Measurements from ENCODE around the gene JOSD2. TPM values are rescaled to one million over a fixed set of nuclear protein-coding genes. Genes with fewer than 3 reads are reported as not detected.
A peak's percentile ranks its signal among the peaks of the same experiment; 100 is the strongest.

Gene JOSD2
- polyA plus RNA-seq, 3 donors from 2014 or later = 21.4 to 28.2 (median 26.1) TPM

DNA sequence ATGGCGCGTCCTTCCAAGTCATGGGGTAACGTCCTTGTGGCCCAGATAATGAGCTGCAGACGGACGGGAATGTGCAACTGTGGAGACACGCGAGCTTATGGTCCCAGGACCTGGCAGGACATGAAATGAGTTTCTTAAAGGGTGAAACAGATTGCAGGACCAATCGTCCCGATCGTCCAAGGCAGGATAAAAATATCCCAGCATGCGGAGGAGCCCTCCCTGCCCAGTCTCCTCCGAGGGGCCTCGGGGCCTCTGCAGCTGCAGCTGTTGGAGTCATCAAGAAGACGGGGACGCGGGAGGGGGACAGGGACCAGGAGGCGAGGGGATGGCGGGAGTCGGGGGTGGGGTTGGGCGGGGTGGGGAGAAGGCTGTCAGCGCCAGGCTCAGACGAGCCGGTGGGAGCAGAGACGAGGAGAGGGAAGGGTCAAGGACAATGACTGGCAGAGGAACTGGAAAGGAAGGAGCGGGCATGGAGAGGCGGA, 20.0 kb downstream of the JOSD2 start:
- Mint-ChIP-seq H3K4me3 (no peak overlapping the region), H3K27me3 (ENCODE audit: low read depth in 3 of 3) (peaks cover 3 to 10% (median 6%) of the 10 kb centered on the region in 3 donors), H3K27ac (no peak overlapping the region), H3K4me1 (peaks cover 13 to 14% of the 10 kb centered on the region in 2 donors), H3K9me3 (peaks cover 0 to 1% (median 0%) of the 10 kb centered on the region in 6 donors), H3K36me3 (peaks cover under 1 to 8% (median 5%) of the 10 kb centered on the region in 3 donors)
- no peak for DNase-seq

DNA sequence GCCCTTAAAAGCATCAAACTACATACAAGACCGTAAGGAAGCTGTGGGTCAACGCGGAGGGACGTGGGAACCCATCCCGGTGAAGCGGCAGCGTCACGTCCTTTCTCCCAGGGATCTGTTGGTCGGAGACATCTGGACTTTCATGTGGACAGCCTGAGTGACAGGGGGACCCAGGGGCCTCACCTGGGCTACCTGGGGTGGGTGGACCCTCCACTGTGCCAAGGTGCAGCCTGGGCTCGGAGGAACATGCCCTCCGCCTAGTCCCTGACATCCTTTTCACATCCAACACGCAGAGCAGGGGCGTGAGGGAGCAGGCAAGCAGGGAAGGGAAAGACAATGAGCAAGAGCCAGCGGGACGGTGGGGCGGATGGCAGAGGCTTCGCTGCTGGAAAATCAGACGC, 20.6 kb downstream of the JOSD2 start:
- DNase-seq = no peak
- H3K4me3 Mint-ChIP-seq = no peak overlapping the region
- H3K27ac Mint-ChIP-seq = no peak overlapping the region
- H3K36me3 Mint-ChIP-seq = peaks cover 0 to 8% (median 5%) of the 10 kb centered on the region in 3 donors
- peaks cover 0 to 1% (median 0%) of the 10 kb centered on the region in 6 donors for H3K9me3 Mint-ChIP-seq
- peaks cover 3 to 10% (median 6%) of the 10 kb centered on the region in 3 donors for H3K27me3 Mint-ChIP-seq (ENCODE audit: low read depth in 3 of 3)
- peaks cover 13 to 14% of the 10 kb centered on the region in 2 donors for H3K4me1 Mint-ChIP-seq

DNA sequence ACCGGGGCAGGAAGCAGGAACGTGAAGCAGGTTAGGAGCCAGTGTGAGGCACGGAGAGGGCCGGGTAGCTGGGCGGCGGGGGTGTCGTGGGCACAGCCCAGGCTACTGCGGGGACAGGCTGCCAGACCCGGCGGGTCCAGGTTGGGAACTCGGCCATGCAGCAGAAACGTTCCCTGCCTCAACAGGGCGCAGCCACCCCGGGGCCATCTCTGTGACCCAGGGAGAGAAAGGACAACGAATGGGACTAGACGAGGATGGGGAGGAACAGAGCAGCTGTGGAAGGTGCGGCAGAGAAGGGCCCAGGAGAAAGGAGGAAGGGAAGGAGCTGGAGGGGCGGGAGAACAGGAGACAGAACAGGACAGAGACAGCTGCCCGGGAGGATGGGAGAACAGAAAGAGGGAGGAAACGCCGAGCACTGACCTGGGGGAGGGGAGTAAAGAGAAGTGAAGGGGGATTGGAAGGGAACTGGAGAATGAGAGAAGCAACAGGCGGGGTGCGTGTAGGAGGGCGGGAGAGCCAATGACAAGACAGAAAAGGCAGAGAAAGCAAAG, 21.5 kb downstream of the JOSD2 start:
- Mint-ChIP-seq H3K27me3 (ENCODE audit: low read depth in 3 of 3) (peaks cover 3 to 10% (median 6%) of the 10 kb centered on the region in 3 donors), H3K4me3 (no peak overlapping the region), H3K4me1 (peaks cover 13 to 14% of the 10 kb centered on the region in 2 donors), H3K27ac (no peak overlapping the region), H3K36me3 (peaks cover 0 to 11% (median 8%) of the 10 kb centered on the region in 3 donors), H3K9me3 (no peaks in the 10 kb centered on the region)
- DNase-seq = no peak

DNA sequence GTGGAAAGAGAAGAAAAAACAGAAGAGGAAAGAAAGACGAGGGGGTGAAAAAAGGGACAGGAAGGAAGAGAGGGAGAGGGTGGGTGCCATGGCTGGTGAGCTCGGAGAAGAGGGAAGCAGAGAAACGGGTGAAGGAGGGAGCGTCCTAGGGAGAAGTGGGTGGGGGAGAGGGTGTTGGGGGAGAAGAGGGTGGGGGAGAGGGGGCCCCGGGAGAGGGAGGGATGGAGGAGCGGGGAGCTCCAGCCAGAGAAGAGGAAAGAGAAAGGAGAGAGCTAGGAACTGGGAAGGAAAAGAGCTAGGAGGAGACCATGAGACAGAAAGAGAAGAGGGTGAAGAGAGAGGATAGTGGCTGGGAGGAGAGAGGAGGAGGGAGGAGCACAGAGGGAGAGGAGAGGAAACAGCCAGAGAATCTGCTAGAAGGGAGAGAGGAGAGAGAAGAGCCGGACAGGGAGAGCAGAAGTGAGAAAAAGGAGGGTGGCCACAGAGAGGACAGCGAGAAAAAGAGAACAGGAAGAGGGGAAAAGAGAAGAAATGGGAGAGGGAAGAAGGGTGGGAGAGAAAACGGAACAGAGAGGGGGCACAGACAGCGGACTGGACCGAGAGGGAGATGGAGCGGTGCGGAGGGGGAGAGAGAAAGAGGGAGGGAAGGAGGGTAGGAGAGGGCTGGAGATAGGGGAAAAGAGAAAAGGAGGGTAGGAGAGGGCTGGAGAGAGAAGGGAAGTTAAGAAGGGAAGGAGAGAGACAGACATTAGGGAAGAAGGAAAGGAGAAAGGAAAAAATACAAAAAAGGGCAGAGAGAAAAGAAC, 22.4 kb downstream of the JOSD2 start:
- Mint-ChIP-seq H3K27me3 (ENCODE audit: low read depth in 3 of 3) (peaks cover 3 to 10% (median 5%) of the 10 kb centered on the region in 3 donors), H3K9me3 (no peaks in the 10 kb centered on the region), H3K36me3 (peaks cover 0 to 11% (median 8%) of the 10 kb centered on the region in 3 donors), H3K27ac (no peak overlapping the region), H3K4me3 (no peak overlapping the region), H3K4me1 (peaks cover 13 to 14% of the 10 kb centered on the region in 2 donors)
- no peak for DNase-seq

DNA sequence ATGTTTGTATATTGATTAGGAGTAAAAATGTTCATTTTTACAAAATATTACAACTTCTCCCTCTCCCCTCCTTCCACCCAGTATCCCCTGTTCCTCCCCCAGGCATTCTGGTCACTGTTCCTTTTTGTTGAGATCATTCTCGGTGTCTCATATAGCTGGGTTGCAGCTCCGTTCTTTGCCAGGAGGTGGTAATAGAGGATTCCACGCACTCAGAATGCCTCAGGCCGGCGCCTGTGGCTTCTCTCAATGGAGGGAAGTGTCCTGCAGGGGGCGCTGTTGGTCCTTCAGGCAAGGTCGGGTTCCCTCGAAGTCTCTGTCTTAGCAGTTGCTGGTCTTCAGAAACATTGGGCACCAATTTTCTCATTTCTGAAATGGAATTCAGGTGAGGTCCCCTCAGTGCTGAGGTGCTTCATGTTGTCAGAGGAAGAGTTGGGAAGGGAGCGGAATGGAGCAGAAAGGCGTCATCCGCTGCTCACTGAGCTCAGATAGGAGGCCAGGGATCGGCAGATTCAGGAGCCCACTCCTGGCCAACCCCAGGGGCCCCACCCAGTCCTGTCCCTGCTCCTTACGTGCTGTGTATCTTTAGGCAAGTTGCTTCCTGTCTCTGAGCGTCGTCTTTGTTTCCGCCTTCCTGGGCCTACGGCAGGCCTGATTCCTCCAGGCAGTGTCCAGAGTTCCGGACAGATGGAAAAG, 24.0 kb downstream of the JOSD2 start:
- Mint-ChIP-seq H3K4me1 (peaks cover 9 to 12% of the 10 kb centered on the region in 2 donors), H3K4me3 (no peak overlapping the region), H3K27ac (no peak overlapping the region), H3K9me3 (no peaks in the 10 kb centered on the region), H3K36me3 (peaks cover 6 to 16% (median 13%) of the 10 kb centered on the region in 3 donors), H3K27me3 (ENCODE audit: low read depth in 3 of 3) (peaks cover 3 to 7% (median 4%) of the 10 kb centered on the region in 3 donors)
- peak; percentile 34 to 37 (median 37) for DNase-seq

DNA sequence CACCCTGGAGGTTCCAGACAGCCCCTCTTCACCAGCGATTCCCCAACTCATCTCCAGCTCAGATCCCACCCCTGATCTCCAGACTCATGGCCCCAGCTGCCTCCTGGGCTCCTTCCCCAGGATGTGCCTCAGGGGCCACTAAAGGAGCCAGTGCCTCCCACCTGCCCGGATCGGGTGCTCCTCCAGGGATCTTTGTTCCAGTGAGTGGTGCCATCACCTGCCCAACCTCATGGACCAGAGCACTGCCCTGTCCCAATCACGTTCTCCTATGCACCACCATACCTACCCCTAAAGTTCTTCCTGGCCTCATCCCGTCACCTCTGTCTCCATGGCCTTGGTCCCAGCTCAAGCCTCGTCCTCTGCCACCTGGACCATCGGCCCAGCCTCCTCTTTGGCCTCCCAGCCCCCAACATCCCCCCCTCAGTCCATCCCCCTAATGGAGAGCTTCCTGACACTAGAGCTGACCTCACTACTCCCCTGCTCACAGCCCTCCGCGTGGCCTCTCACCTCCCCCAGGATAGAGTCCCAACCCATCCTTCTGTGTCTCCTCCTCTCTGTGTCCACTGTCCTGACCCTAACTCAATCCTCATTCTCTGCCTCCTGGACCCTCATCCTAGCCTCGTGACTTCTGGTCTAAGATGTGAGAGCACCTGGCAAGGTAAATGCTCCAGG, 25.6 kb downstream of the JOSD2 start:
- peaks cover under 1 to 1% of the 10 kb centered on the region in 2 donors for H3K4me1 Mint-ChIP-seq
- DNase-seq = no peak
- no peak overlapping the region for H3K4me3 Mint-ChIP-seq
- H3K27me3 Mint-ChIP-seq (ENCODE audit: low read depth in 3 of 3) = peaks cover 4 to 5% (median 4%) of the 10 kb centered on the region in 3 donors
- peak overlapping the region in 1 of 6 donors; percentile 55 for H3K27ac Mint-ChIP-seq
- H3K9me3 Mint-ChIP-seq = no peaks in the 10 kb centered on the region
- peaks cover 6 to 16% (median 8%) of the 10 kb centered on the region in 3 donors for H3K36me3 Mint-ChIP-seq

DNA sequence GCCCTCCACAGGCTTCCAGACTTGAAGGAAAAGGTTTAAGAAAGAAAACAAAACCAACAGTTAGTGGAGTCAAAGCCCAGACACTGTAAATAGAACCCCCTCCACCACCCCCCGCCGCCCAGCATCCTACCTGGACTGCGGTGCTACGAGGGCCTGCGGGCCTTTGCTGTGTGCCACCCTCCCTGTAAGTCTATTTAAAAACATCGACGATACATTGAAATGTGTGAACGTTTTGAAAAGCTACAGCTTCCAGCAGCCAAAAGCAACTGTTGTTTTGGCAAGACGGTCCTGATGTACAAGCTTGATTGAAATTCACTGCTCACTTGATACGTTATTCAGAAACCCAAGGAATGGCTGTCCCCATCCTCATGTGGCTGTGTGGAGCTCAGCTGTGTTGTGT, 28.1 kb downstream of the JOSD2 start:
- no peak overlapping the region for H3K27ac Mint-ChIP-seq
- H3K27me3 Mint-ChIP-seq (ENCODE audit: low read depth in 3 of 3) = peaks cover 1 to 4% (median 3%) of the 10 kb centered on the region in 3 donors
- no peak for DNase-seq
- H3K36me3 Mint-ChIP-seq = peaks cover 6 to 10% (median 7%) of the 10 kb centered on the region in 3 donors
- H3K4me3 Mint-ChIP-seq = no peak overlapping the region
- H3K9me3 Mint-ChIP-seq = no peaks in the 10 kb centered on the region
- H3K4me1 Mint-ChIP-seq = peaks cover 8 to 9% of the 10 kb centered on the region in 2 donors

DNA sequence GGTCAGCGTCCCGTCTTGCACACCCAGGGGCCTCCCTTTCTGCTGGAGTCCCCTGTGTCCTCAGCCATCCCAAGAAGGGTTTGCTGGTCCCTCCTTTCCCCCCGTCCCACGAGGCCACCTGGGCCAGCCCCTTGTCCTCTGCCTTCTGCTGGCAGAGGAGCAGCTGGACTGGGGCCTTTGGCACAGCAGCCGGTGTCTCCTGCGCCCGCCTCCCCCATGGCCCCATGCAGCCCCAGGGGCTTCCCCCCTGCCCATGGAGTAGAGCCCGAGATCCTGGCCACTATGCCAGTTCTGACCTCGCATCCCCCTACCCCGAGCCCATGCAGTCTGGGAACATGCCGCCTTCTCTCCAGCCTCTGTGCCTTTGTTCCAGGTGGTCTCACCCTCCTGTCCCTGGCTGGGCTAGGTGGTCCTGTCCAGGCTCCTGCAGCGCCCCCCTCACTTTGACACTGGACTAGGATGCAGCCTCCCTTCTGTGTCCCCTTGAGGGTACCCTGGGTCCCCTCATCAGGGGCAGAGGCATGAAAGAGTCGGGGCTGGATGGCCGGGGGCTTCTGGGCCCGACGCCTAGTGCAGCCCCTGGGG, 28.6 kb downstream of the JOSD2 start:
- Mint-ChIP-seq H3K36me3 (peaks cover 6 to 10% (median 10%) of the 10 kb centered on the region in 3 donors), H3K4me3 (no peak overlapping the region), H3K27ac (no peak overlapping the region), H3K27me3 (ENCODE audit: low read depth in 3 of 3) (peaks cover 3 to 4% (median 3%) of the 10 kb centered on the region in 3 donors), H3K4me1 (peaks cover 13 to 15% of the 10 kb centered on the region in 2 donors), H3K9me3 (no peaks in the 10 kb centered on the region)
- no peak for DNase-seq

DNA sequence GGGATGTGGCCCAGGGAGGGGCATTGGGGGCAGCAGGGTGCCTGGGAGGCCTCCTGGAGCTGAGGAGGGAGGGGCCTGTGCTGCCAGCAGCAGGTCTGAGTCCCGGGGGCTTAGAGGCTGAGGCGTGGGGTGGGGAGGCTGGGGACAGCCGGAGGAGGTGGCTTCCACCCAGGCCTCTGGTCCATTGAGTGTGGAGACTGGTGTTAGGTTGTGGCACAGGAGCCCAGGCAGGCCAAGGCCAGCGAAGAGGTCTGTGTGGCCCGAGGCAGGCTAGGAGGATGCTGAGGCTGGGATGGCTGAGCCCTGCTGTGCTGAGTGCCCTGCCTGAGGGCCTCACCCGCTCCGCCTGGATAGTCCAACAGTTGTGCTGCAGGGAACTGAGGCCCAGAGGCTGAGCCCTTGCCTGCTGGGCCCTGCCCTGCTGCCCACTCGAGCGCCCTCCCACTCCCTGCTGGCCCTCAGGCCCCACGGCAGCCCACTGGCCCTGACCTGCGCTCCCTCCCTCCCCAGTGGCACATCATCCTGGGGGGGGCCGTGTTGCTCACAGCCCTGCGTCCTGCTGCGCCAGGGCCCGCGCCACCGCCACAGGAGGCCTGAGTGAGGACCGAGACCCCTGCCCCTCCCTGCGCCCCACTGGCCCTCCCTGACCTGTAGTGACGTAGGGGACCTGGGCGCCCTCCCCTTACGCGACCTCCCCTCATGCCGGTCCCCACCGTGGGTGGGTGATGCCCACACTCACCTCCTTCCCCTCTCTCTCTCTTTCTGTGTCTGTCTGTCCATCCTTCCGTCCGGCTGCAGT, 29.4 kb downstream of the JOSD2 start:
- H3K4me1 Mint-ChIP-seq = peaks cover 20 to 23% of the 10 kb centered on the region in 2 donors
- peaks cover 6 to 12% (median 10%) of the 10 kb centered on the region in 3 donors for H3K36me3 Mint-ChIP-seq
- no peak overlapping the region for H3K4me3 Mint-ChIP-seq
- H3K27ac Mint-ChIP-seq = no peak overlapping the region
- no peak for DNase-seq
- H3K27me3 Mint-ChIP-seq (ENCODE audit: low read depth in 3 of 3) = peaks cover 0 to 5% (median 3%) of the 10 kb centered on the region in 3 donors
- no peaks in the 10 kb centered on the region for H3K9me3 Mint-ChIP-seq

DNA sequence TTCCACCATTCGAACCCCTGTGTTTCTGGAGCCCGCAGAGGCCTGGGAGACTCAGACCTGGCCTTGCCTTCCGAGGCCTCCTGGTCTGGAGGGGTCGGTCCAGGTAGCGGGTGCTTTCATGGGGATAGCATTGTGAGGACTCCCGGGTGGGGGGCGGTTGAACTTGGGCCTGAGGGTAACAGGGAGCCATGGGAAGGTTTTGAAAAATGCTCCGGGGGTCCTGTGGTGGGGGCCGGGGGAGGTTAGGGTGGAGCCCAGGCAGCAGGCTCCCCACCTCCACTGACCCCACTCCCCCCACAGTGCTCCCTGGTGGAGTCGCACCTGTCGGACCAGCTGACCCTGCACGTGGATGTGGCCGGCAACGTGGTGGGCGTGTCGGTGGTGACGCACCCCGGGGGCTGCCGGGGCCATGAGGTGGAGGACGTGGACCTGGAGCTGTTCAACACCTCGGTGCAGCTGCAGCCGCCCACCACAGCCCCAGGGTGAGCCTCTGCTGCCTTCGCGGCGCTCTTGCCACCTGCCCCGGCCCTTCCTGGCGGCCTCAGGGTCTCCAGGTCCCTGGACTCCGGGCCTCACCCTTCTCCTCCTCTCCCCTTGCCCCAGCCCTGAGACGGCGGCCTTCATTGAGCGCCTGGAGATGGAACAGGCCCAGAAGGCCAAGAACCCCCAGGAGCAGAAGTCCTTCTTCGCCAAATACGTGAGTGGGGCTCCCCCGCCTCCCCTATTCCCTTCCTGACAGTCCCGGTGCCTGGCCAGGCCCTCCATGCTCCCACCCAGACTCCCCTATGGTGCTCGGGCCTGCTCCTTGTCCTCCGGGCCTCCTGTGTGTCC, 30.5 kb downstream of the JOSD2 start:
- peaks cover 6 to 12% (median 10%) of the 10 kb centered on the region in 3 donors for H3K36me3 Mint-ChIP-seq
- no peak overlapping the region for H3K4me3 Mint-ChIP-seq
- peaks cover 21 to 26% of the 10 kb centered on the region in 2 donors for H3K4me1 Mint-ChIP-seq
- H3K27ac Mint-ChIP-seq = no peak overlapping the region
- no peaks in the 10 kb centered on the region for H3K9me3 Mint-ChIP-seq
- peaks cover 6 to 12% (median 7%) of the 10 kb centered on the region in 3 donors for H3K27me3 Mint-ChIP-seq (ENCODE audit: low read depth in 3 of 3)
- DNase-seq = no peak

DNA sequence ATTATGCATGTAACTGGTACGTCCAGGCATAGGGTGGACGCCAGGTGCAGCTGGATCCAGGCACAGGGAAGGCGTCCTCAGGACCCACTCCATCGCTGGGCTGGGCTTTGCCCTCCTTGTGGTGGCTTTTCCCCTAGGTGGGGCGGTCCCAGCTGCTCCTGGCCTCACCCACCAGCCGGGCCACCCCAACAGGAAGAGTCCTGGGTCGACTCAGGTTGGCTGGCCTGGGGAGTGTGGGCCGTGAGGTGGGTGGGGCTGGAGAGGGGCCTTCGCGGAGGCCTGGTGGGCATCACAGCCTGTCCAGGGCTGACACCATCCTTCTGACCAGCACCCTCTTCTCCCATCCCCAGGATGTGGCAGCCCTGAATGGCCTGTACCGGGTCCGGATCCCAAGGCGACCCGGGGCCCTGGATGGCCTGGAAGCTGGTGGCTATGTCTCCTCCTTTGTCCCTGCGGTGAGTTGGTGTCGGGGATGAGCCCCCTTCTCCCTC, 31.2 kb downstream of the JOSD2 start:
- H3K27ac Mint-ChIP-seq = no peak overlapping the region
- H3K4me3 Mint-ChIP-seq = no peak overlapping the region
- no peak for DNase-seq
- peaks cover 6 to 12% (median 7%) of the 10 kb centered on the region in 3 donors for H3K27me3 Mint-ChIP-seq (ENCODE audit: low read depth in 3 of 3)
- peaks cover 5 to 12% (median 6%) of the 10 kb centered on the region in 3 donors for H3K36me3 Mint-ChIP-seq
- H3K4me1 Mint-ChIP-seq = peaks cover 21 to 26% of the 10 kb centered on the region in 2 donors
- H3K9me3 Mint-ChIP-seq = no peaks in the 10 kb centered on the region

Measured in immature natural killer cell (primary cell).